ENCODE measurements around the gene ESRRB.

DNA sequence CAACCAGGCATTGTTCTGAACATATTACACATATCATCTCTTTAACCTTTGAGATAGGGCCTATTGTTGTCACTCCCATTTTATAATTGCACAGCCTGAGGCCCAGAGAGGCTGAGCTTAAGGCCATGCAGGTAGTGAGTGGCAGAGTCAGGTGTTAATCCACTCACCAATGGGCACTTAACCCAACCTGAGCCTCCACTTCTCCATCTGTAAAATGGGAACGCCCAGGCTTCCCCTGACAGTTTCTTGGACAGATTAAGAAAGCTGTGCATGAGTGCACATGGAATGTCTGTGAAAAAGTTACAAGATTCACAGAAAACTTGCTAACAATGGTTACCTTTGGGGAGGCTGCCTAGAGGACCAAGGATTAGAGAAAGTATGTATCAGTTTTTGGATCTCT lies 32.9 kb downstream of the ESRRB start:
- TF ChIP-seq, protein P1, sequence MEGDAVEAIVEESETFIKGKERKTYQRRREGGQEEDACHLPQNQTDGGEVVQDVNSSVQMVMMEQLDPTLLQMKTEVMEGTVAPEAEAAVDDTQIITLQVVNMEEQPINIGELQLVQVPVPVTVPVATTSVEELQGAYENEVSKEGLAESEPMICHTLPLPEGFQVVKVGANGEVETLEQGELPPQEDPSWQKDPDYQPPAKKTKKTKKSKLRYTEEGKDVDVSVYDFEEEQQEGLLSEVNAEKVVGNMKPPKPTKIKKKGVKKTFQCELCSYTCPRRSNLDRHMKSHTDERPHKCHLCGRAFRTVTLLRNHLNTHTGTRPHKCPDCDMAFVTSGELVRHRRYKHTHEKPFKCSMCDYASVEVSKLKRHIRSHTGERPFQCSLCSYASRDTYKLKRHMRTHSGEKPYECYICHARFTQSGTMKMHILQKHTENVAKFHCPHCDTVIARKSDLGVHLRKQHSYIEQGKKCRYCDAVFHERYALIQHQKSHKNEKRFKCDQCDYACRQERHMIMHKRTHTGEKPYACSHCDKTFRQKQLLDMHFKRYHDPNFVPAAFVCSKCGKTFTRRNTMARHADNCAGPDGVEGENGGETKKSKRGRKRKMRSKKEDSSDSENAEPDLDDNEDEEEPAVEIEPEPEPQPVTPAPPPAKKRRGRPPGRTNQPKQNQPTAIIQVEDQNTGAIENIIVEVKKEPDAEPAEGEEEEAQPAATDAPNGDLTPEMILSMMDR (IDR thresholded peaks at IDR 0.05), result no peak
- TF ChIP-seq ZFX (IDR thresholded peaks at IDR 0.05; ENCODE audit: borderline replicate concordance), result no peak
